Activated CD8-positive, alpha-beta memory T cell treated with anti-CD3 and anti-CD28 coated beads, Interleukin-2, amount 50 U/mL, for 48 hours (primary cell): ENCODE data around the gene MX2.

ENCODE experiments used
- DNase-seq: peaks from one replicate; pipeline ENCODE4 v3.0.0-alpha.2; 2020

Gene MX2

GRCh38 chr21:41442481-41443186 is 80.8 kb downstream of the MX2 start:
- no peak for DNase-seq

GRCh38 chr21:41443562-41443961 is 81.7 kb downstream of the MX2 start:
- DNase-seq: no peak

- no peak for DNase-seq
Measured at GRCh38 chr21:41444703-41445464, 83.1 kb downstream of the MX2 start.

- no peak for DNase-seq
Measured at GRCh38 chr21:41445465-41445862, 83.6 kb downstream of the MX2 start.

GRCh38 chr21:41446586-41446985 is 84.8 kb downstream of the MX2 start:
- DNase-seq: no peak

- no peak for DNase-seq
Measured at GRCh38 chr21:41447356-41447755, 85.5 kb downstream of the MX2 start.

- no peak for DNase-seq
Measured at GRCh38 chr21:41449613-41450012, 87.8 kb downstream of the MX2 start.

GRCh38 chr21:41451753-41452676 is 90.2 kb downstream of the MX2 start:
- no peak for DNase-seq

GRCh38 chr21:41453198-41453597 is 91.4 kb downstream of the MX2 start:
- no peak for DNase-seq

GRCh38 chr21:41453761-41454160 is 91.9 kb downstream of the MX2 start:
- DNase-seq: no peak

- no peak for DNase-seq
Measured at GRCh38 chr21:41458121-41458520, 96.3 kb downstream of the MX2 start.

GRCh38 chr21:41458559-41458958 is 96.7 kb downstream of the MX2 start:
- DNase-seq: no peak
